Measurements from ENCODE around the gene EFCAB11.

DNA sequence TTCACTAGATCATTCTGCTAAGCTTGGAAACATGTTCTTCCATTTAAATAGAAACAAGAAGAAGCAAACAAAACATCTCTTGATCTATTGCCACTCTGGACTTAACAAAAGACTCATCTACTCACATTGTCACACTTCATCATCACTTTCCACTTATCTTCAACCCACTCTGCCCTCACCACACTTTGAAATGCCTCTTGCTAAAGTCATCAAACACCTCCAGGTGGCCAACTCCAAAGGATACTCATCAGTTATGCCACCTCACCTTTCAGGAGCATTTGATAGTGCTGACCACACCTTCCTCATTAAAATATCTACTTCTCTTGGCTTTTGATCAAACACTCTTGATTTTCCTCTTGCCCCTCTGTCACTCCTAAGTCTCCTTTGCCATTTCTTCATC lies 7.2 kb downstream of the EFCAB11 start:
- TF ChIP-seq CTCF (conservative IDR thresholded peaks at IDR 0.05) (no peak), ZFX (IDR thresholded peaks at IDR 0.05) (no peak)

Data from C4-2B (cell line).